GM23338 (cell line): Measurements from ENCODE around the gene PPAN. TPM values are rescaled to one million over a fixed set of nuclear protein-coding genes. Genes with fewer than 3 reads are reported as not detected.

Experiments
- ATAC-seq: fragments of 200-7000 bp; cut with Tn5 transposase; 3 replicates; pipeline ENCODE4 v1.9.1; 2020
- DNase-seq: peaks from one replicate; pipeline ENCODE4 v3.0.0-alpha.2; 2015; ENCODE audit warnings: low spot score
- H2AFZ ChIP-seq: fragments of 200-600 bp; sonication (generic); 2 replicates; pipeline ENCODE4 v1.8.0; 2016; ENCODE audit warnings: antibody characterized with exemption, mild to moderate bottlenecking, moderate library complexity
- H3F3A ChIP-seq: fragments of 200-600 bp; sonication (generic); replicated peaks from 2 replicates; pipeline ENCODE4 v1.8.0; 2017; ENCODE audit warnings: antibody characterized with exemption, mixed run types, low read depth
- H3K27ac ChIP-seq: fragments of 200-600 bp; sonication (generic); 2 replicates; pipeline ENCODE4 v1.6.1; 2016; ENCODE audit warnings: low read depth
- H3K27me3 ChIP-seq: fragments of 200-600 bp; sonication (generic); 2 replicates; pipeline ENCODE4 v1.8.0; 2016; ENCODE audit warnings: mild to moderate bottlenecking, mixed run types, moderate library complexity; ENCODE audit not compliant: insufficient read depth
- H3K36me3 ChIP-seq: fragments of 200-600 bp; sonication (generic); 2 replicates; pipeline ENCODE4 v1.8.0; 2016; ENCODE audit warnings: mild to moderate bottlenecking; ENCODE audit not compliant: insufficient read depth
- H3K4me1 ChIP-seq: fragments of 200-600 bp; sonication (generic); 2 replicates; pipeline ENCODE4 v1.8.0; 2016; ENCODE audit warnings: mild to moderate bottlenecking, moderate library complexity; ENCODE audit not compliant: insufficient read depth
- H3K4me2 ChIP-seq: fragments of 200-600 bp; sonication (generic); 2 replicates; pipeline ENCODE4 v1.7.1; 2017; ENCODE audit warnings: mixed run types
- H3K4me3 ChIP-seq: fragments of 200-600 bp; sonication (generic); 2 replicates; pipeline ENCODE4 v1.6.1; 2016; ENCODE audit warnings: mixed run types
- H3K79me2 ChIP-seq: fragments of 200-600 bp; sonication (generic); replicated peaks from 2 replicates; pipeline ENCODE4 v1.8.0; 2017; ENCODE audit warnings: mild to moderate bottlenecking; ENCODE audit not compliant: insufficient read depth
- H3K9me2 ChIP-seq: fragments of 200-600 bp; sonication (generic); 2 replicates; pipeline ENCODE4 v1.8.0; 2017; ENCODE audit not compliant: insufficient read depth
- H4K20me1 ChIP-seq: fragments of 200-600 bp; sonication (generic); replicated peaks from 2 replicates; pipeline ENCODE4 v1.8.0; 2017; ENCODE audit warnings: mild to moderate bottlenecking; ENCODE audit not compliant: insufficient read depth
- H3K27ac Mint-ChIP-seq: 2 replicates; pipeline ENCODE4 v1.8.0; 2020; ENCODE audit warnings: inconsistent platforms, mild to moderate bottlenecking, moderate library complexity, mixed read lengths
- H3K27me3 Mint-ChIP-seq: 3 replicates; pipeline ENCODE4 v1.8.0; 2022; ENCODE audit warnings: low read depth, mild to moderate bottlenecking, moderate library complexity, mixed read lengths, inconsistent platforms; ENCODE audit not compliant: insufficient read depth, poor library complexity
- H3K36me3 Mint-ChIP-seq: 3 replicates; pipeline ENCODE4 v1.8.0; 2021; ENCODE audit warnings: low read depth, mild to moderate bottlenecking, inconsistent platforms, moderate library complexity, mixed read lengths
- H3K4me1 Mint-ChIP-seq: 3 replicates; pipeline ENCODE4 v1.8.0; 2020; ENCODE audit warnings: mild to moderate bottlenecking, inconsistent platforms, mixed read lengths
- H3K4me3 Mint-ChIP-seq: 3 replicates; pipeline ENCODE4 v1.8.0; 2021; ENCODE audit warnings: moderate library complexity, mild to moderate bottlenecking, inconsistent platforms, mixed read lengths
- H3K9me3 Mint-ChIP-seq: 3 replicates; pipeline ENCODE4 v1.8.0; 2020; ENCODE audit warnings: moderate library complexity, mild to moderate bottlenecking, inconsistent platforms, mixed read lengths
- CREB1 ChIP-seq: fragments of 250-450 bp; sonication (Bioruptor Pico); IDR thresholded peaks from 2 replicates; pipeline ENCODE4 v1.5.0; 2020; ENCODE audit warnings: low read depth, mild to moderate bottlenecking, moderate library complexity
- ETS1 ChIP-seq: IDR thresholded peaks from 2 replicates; pipeline ENCODE4 v1.6.1; 2016; ENCODE audit warnings: antibody characterized with exemption
- EZH2 ChIP-seq: fragments of 200-600 bp; sonication (generic); IDR thresholded peaks from one replicate; pipeline ENCODE4 v1.8.0; 2017; ENCODE audit warnings: antibody characterized with exemption, mild to moderate bottlenecking, low read depth; ENCODE audit not compliant: unreplicated experiment
- EZH2phosphoT487 ChIP-seq: fragments of 200-600 bp; sonication (generic); IDR thresholded peaks from one replicate; pipeline ENCODE4 v1.8.1; 2018; ENCODE audit warnings: antibody characterized with exemption; ENCODE audit not compliant: unreplicated experiment
- JUNB ChIP-seq: IDR thresholded peaks from one replicate; pipeline ENCODE4 v1.6.1; 2016; ENCODE audit warnings: antibody characterized with exemption; ENCODE audit not compliant: unreplicated experiment
- NANOG ChIP-seq: IDR thresholded peaks from 2 replicates; pipeline ENCODE4 v1.6.1; 2016; ENCODE audit warnings: antibody characterized with exemption, borderline replicate concordance
- POLR2AphosphoS5 ChIP-seq: IDR thresholded peaks from 2 replicates; pipeline ENCODE4 v1.6.1; 2016; ENCODE audit warnings: antibody characterized with exemption, low read depth
- REST ChIP-seq: IDR thresholded peaks from one replicate; pipeline ENCODE4 v1.6.1; 2018; ENCODE audit warnings: antibody characterized with exemption; ENCODE audit not compliant: unreplicated experiment
- STAT1 ChIP-seq: IDR thresholded peaks from one replicate; pipeline ENCODE4 v1.6.1; 2016; ENCODE audit warnings: antibody characterized with exemption; ENCODE audit not compliant: unreplicated experiment
- ZNF114 ChIP-seq: fragments of 250-450 bp; sonication (Bioruptor Pico); IDR thresholded peaks from 2 replicates; pipeline ENCODE4 v1.5.0; 2020; ENCODE audit warnings: mild to moderate bottlenecking, moderate library complexity
- ZNF331 ChIP-seq: fragments of 250-450 bp; sonication (Bioruptor Pico); IDR thresholded peaks from 2 replicates; pipeline ENCODE4 v1.5.0; 2020; ENCODE audit warnings: low read depth, mild to moderate bottlenecking, moderate library complexity
- polyA plus RNA-seq: library from polyadenylated mRNA; unstranded; fragments of >200 nt; fragmentation: Nextera tagmentation; extraction: Ambion mirVana; gene quantifications from 2 replicates; pipeline ENCODE4 v1.2.1, GENCODE V29; 2016
- total RNA-seq: library from RNA; depleted of rRNA; stranded (reverse); fragments of >200 nt; shearing (Covaris generic); gene quantifications from 2 replicates; pipeline ENCODE4 v1.2.3, GENCODE V29; 2014
- TF ChIP-seq, protein P1 (sequence below): fragments of 250-450 bp; sonication (Bioruptor Pico); IDR thresholded peaks from 2 replicates; pipeline ENCODE4 v1.5.0; 2020; ENCODE audit warnings: mild to moderate bottlenecking, moderate library complexity
- TF ChIP-seq, protein P2 (sequence below), 2 experiments: fragments of 200-600 bp in 1 of 2; sonication (generic) in 1 of 2; conservative IDR thresholded peaks; 2 replicates each; pipeline versions ENCODE4 v1.5.1 to v1.6.1; 2016 to 2017; ENCODE audit warnings: antibody characterized with exemption in 2 of 2, low read depth in 2 of 2, mild to moderate bottlenecking in 2 of 2, moderate library complexity in 1 of 2

Gene PPAN
- total and polyA plus RNA-seq, 2 experiments from 2014 or later, result 71.8 to 81.9 TPM

DNA sequence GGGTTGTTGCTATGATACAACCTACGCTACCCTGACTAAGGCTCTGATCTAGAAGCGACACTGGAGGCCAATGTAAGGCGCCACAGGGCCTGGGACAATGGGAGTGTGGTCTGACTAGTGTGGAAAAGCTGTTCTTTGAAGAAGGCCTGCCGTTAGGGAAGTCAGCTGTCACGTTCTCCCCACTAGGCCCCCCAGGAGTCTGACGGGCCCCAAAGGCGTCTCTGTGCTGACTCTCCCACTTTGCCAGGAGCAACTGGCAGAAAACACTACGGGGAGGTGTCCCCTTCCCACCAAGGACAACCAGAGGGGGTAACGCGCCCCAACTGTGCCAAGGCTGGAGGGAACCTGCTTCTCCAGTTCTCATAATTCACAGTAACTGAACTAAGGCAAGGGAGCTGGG is 38.9 kb downstream of the PPAN start:
- peaks cover 94% of the 10 kb centered on the region for H3K36me3 Mint-ChIP-seq
- H3K4me3 ChIP-seq, result no peak overlapping the region
- H2AFZ ChIP-seq, result no peak overlapping the region
- no peak overlapping the region for H3K4me3 Mint-ChIP-seq
- no peaks in the 10 kb centered on the region; the same call in 2 of the 3 replicates for H3K9me3 Mint-ChIP-seq
- H3K4me2 ChIP-seq, result no peak overlapping the region
- DNase-seq (no peak), ATAC-seq (no peak)
- H3K27ac Mint-ChIP-seq, result no peak overlapping the region
- peaks cover 6% of the 10 kb centered on the region for H3K27me3 Mint-ChIP-seq
- H3K27ac ChIP-seq, result no peak overlapping the region
- H3K27me3 ChIP-seq, result no peaks in the 10 kb centered on the region
- H3K4me1 ChIP-seq, result no peaks in the 10 kb centered on the region
- peaks cover 20% of the 10 kb centered on the region for H4K20me1 ChIP-seq
- H3K4me1 Mint-ChIP-seq, result no peaks in the 10 kb centered on the region
- no peak for TF ChIP-seq ETS1
- no peak for TF ChIP-seq REST
- no peak for TF ChIP-seq EZH2phosphoT487
- no peak for TF ChIP-seq CREB1
- no peak for TF ChIP-seq ZNF114 (CRISPR knock-in tag)
- no peak for TF ChIP-seq JUNB
- TF ChIP-seq NANOG, result no peak
- TF ChIP-seq, protein P1, sequence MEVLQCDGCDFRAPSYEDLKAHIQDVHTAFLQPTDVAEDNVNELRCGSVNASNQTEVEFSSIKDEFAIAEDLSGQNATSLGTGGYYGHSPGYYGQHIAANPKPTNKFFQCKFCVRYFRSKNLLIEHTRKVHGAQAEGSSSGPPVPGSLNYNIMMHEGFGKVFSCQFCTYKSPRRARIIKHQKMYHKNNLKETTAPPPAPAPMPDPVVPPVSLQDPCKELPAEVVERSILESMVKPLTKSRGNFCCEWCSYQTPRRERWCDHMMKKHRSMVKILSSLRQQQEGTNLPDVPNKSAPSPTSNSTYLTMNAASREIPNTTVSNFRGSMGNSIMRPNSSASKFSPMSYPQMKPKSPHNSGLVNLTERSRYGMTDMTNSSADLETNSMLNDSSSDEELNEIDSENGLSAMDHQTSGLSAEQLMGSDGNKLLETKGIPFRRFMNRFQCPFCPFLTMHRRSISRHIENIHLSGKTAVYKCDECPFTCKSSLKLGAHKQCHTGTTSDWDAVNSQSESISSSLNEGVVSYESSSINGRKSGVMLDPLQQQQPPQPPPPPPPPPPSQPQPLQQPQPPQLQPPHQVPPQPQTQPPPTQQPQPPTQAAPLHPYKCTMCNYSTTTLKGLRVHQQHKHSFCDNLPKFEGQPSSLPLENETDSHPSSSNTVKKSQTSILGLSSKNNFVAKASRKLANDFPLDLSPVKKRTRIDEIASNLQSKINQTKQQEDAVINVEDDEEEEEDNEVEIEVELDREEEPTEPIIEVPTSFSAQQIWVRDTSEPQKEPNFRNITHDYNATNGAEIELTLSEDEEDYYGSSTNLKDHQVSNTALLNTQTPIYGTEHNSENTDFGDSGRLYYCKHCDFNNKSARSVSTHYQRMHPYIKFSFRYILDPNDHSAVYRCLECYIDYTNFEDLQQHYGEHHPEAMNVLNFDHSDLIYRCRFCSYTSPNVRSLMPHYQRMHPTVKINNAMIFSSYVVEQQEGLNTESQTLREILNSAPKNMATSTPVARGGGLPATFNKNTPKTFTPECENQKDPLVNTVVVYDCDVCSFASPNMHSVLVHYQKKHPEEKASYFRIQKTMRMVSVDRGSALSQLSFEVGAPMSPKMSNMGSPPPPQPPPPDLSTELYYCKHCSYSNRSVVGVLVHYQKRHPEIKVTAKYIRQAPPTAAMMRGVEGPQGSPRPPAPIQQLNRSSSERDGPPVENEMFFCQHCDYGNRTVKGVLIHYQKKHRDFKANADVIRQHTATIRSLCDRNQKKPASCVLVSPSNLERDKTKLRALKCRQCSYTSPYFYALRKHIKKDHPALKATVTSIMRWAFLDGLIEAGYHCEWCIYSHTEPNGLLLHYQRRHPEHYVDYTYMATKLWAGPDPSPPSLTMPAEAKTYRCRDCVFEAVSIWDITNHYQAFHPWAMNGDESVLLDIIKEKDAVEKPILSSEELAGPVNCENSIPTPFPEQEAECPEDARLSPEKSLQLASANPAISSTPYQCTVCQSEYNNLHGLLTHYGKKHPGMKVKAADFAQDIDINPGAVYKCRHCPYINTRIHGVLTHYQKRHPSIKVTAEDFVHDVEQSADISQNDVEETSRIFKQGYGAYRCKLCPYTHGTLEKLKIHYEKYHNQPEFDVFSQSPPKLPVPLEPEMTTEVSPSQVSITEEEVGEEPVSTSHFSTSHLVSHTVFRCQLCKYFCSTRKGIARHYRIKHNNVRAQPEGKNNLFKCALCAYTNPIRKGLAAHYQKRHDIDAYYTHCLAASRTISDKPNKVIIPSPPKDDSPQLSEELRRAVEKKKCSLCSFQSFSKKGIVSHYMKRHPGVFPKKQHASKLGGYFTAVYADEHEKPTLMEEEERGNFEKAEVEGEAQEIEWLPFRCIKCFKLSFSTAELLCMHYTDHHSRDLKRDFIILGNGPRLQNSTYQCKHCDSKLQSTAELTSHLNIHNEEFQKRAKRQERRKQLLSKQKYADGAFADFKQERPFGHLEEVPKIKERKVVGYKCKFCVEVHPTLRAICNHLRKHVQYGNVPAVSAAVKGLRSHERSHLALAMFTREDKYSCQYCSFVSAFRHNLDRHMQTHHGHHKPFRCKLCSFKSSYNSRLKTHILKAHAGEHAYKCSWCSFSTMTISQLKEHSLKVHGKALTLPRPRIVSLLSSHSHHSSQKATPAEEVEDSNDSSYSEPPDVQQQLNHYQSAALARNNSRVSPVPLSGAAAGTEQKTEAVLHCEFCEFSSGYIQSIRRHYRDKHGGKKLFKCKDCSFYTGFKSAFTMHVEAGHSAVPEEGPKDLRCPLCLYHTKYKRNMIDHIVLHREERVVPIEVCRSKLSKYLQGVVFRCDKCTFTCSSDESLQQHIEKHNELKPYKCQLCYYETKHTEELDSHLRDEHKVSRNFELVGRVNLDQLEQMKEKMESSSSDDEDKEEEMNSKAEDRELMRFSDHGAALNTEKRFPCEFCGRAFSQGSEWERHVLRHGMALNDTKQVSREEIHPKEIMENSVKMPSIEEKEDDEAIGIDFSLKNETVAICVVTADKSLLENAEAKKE, result no peak
- no peak for TF ChIP-seq STAT1
- TF ChIP-seq EZH2, result no peak
- TF ChIP-seq, protein P2, sequence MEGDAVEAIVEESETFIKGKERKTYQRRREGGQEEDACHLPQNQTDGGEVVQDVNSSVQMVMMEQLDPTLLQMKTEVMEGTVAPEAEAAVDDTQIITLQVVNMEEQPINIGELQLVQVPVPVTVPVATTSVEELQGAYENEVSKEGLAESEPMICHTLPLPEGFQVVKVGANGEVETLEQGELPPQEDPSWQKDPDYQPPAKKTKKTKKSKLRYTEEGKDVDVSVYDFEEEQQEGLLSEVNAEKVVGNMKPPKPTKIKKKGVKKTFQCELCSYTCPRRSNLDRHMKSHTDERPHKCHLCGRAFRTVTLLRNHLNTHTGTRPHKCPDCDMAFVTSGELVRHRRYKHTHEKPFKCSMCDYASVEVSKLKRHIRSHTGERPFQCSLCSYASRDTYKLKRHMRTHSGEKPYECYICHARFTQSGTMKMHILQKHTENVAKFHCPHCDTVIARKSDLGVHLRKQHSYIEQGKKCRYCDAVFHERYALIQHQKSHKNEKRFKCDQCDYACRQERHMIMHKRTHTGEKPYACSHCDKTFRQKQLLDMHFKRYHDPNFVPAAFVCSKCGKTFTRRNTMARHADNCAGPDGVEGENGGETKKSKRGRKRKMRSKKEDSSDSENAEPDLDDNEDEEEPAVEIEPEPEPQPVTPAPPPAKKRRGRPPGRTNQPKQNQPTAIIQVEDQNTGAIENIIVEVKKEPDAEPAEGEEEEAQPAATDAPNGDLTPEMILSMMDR (conservative IDR thresholded peaks at IDR 0.05; ENCODE audit: low read depth in 2 of 2), result no peak
- no peak for TF ChIP-seq ZNF331
- TF ChIP-seq POLR2AphosphoS5, result no peak
- H3K79me2 ChIP-seq, result no peaks in the 10 kb centered on the region
- H3K36me3 ChIP-seq, result peaks cover 65% of the 10 kb centered on the region
- no peaks in the 10 kb centered on the region for H3K9me2 ChIP-seq
- peaks cover 3% of the 10 kb centered on the region; the same call in 1 of the 2 replicates for H3F3A ChIP-seq
